ENCODE results near the gene CRACR2B. TPM values are rescaled to one million over a fixed set of nuclear protein-coding genes. Genes with fewer than 3 reads are reported as not detected.

CRACR2B gene
- total and polyA plus RNA-seq, 2 of the 8 experiments (the other 6 are each of a cell fraction or from before 2014, with no cell fraction given), result 18.2 to 26.4 TPM

DNA sequence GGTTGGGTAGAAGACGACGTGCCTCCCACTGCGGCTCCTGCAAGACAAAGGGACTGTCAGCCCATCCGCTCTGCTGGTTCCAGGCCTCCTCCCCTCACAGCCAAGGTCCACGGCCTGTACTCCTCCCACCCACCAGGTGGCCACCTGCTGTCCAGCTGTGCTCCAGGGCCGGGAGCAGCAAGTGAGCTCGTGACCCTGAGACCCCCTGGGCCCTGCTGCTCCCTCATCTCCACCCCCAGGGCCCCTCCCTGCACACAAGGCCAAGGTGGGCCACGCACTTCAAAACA lies 42.4 kb downstream of the CRACR2B start:
- Histone ChIP-seq H2BK20ac (ENCODE audit: low read length) (no peak overlapping the region), H3K79me1 (ENCODE audit: low read depth, low read length) (no peaks in the 10 kb centered on the region), H3K56ac (replicated peaks; ENCODE audit: insufficient read length, low read depth, low read length) (no peak overlapping the region), H3K36me3 (ENCODE audit: control insufficient read depth in 2 of 4, insufficient read depth in 4 of 4, low read length in 3 of 4) (peaks cover 0 to 4% (median 0%) of the 10 kb centered on the region in 4 experiments; a peak in 3 of 8 replicates), H3K4me3 (ENCODE audit: extremely low read depth in 1 of 4, insufficient read depth in 2 of 4, low read depth in 3 of 4, low read length in 4 of 4) (no peak overlapping the region), H4K20me1 (replicated peaks in 1 of 2; ENCODE audit: control insufficient read depth in 1 of 2, insufficient read depth in 2 of 2, low read length in 2 of 2) (peaks cover 13 to 35% of the 10 kb centered on the region in 2 experiments), H2AK5ac (ENCODE audit: low read depth, low read length) (no peak overlapping the region), H4K8ac (ENCODE audit: extremely low read depth, insufficient read depth, low read length) (no peak overlapping the region; the same call in 1 of the 2 replicates), H2BK15ac (ENCODE audit: low read length) (no peak overlapping the region), H3K14ac (ENCODE audit: insufficient read length) (no peak overlapping the region), H2BK5ac (ENCODE audit: low read depth, low read length) (no peak overlapping the region), H3K23me2 (ENCODE audit: low read depth, low read length) (no peaks in the 10 kb centered on the region), H3K9ac (replicated peaks in 1 of 4; ENCODE audit: extremely low read depth in 1 of 4, low read depth in 3 of 4, low read length in 3 of 4) (no peak overlapping the region; a peak in 1 of 7 replicates), H2AFZ (ENCODE audit: low read length) (no peak overlapping the region), H3K27me3 (replicated peaks in 1 of 4; ENCODE audit: control insufficient read depth in 3 of 4, extremely low read depth in 1 of 4, insufficient read depth in 3 of 4, low read length in 3 of 4) (no peaks in the 10 kb centered on the region), H2BK120ac (replicated peaks; ENCODE audit: low read depth, low read length) (no peak overlapping the region), H2BK12ac (ENCODE audit: low read depth, low read length) (no peak overlapping the region), H4K5ac (ENCODE audit: insufficient read length, low read depth, low read length) (no peak overlapping the region), H3K79me2 (ENCODE audit: control insufficient read depth in 1 of 2, insufficient read depth in 2 of 2, low read length in 2 of 2) (no peaks in the 10 kb centered on the region), H3K9me3 (ENCODE audit: insufficient read depth in 2 of 2, low read depth in 1 of 2, low read length in 1 of 2) (no peaks in the 10 kb centered on the region), H3K18ac (ENCODE audit: extremely low read depth, low read length) (peak overlapping the region; percentile 13; the same call in 1 of the 2 replicates), H3K27ac (ENCODE audit: low read depth, low read length) (no peak overlapping the region), H3K4me2 (ENCODE audit: insufficient read depth in 1 of 2, low read depth in 2 of 2, low read length in 2 of 2) (no peak overlapping the region; a peak in 1 of 4 replicates), H3K4ac (replicated peaks; ENCODE audit: insufficient read length, low read depth, low read length) (no peak overlapping the region), H4K91ac (replicated peaks; ENCODE audit: insufficient read length, low read length) (no peak overlapping the region), H3K4me1 (replicated peaks in 1 of 4; ENCODE audit: control insufficient read depth in 3 of 4, insufficient read depth in 4 of 4, low read length in 3 of 4) (peaks cover 0 to 11% (median 7%) of the 10 kb centered on the region in 4 experiments; a peak in 5 of 7 replicates), H3K23ac (ENCODE audit: insufficient read length) (no peak overlapping the region)
- no peak for DNase-seq (ENCODE audit: low read depth in 1 of 2, low spot score in 2 of 2)
- TF ChIP-seq, protein P1, sequence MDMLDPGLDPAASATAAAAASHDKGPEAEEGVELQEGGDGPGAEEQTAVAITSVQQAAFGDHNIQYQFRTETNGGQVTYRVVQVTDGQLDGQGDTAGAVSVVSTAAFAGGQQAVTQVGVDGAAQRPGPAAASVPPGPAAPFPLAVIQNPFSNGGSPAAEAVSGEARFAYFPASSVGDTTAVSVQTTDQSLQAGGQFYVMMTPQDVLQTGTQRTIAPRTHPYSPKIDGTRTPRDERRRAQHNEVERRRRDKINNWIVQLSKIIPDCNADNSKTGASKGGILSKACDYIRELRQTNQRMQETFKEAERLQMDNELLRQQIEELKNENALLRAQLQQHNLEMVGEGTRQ (IDR thresholded peaks at IDR 0.05; ENCODE audit: low read length), result no peak
- TF ChIP-seq, protein P2, sequence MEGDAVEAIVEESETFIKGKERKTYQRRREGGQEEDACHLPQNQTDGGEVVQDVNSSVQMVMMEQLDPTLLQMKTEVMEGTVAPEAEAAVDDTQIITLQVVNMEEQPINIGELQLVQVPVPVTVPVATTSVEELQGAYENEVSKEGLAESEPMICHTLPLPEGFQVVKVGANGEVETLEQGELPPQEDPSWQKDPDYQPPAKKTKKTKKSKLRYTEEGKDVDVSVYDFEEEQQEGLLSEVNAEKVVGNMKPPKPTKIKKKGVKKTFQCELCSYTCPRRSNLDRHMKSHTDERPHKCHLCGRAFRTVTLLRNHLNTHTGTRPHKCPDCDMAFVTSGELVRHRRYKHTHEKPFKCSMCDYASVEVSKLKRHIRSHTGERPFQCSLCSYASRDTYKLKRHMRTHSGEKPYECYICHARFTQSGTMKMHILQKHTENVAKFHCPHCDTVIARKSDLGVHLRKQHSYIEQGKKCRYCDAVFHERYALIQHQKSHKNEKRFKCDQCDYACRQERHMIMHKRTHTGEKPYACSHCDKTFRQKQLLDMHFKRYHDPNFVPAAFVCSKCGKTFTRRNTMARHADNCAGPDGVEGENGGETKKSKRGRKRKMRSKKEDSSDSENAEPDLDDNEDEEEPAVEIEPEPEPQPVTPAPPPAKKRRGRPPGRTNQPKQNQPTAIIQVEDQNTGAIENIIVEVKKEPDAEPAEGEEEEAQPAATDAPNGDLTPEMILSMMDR (IDR thresholded peaks at IDR 0.05; ENCODE audit: control extremely low read depth in 1 of 3, insufficient read depth in 1 of 3, low read depth in 1 of 3, low read length in 3 of 3), result peak in 2 of 3 experiments; percentile 31 to 38; a peak in 2 of 4 replicates
- peak in 1 of 2 experiments; percentile 24; a peak in 2 of 4 replicates for TF ChIP-seq RAD21 (IDR thresholded peaks at IDR 0.05 in 1 of 2, conservative IDR thresholded peaks at IDR 0.05 in 1 of 2; ENCODE audit: low read depth in 2 of 2, low read length in 2 of 2)
- TF ChIP-seq, protein P3, sequence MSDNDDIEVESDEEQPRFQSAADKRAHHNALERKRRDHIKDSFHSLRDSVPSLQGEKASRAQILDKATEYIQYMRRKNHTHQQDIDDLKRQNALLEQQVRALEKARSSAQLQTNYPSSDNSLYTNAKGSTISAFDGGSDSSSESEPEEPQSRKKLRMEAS (IDR thresholded peaks at IDR 0.05), result peak; percentile 53; the same call in 1 of the 2 replicates
- ChIA-PET CTCF (ENCODE audit: partially characterized antibody) (interaction anchor here (0.6 to 6.3 kb wide), 13 partner anchors 10 to 181 kb away, joined by 3 to 35 read pairs (median 4); no protein-coding TSS in a partner anchor), POLR2A (ENCODE audit: partially characterized antibody) (interaction anchor here (0.8 to 1.7 kb wide), 3 partner anchors 10 to 19 kb away, joined by 3 to 5 read pairs (median 4); no protein-coding TSS in a partner anchor)
- WGBS, 2 experiments (ENCODE audit: extremely low coverage in 1 of 2, insufficient coverage in 1 of 2, insufficient read length in 1 of 2, insufficient replicate concordance in 2 of 2, low coverage in 1 of 2, low lambda C conversion rate in 2 of 2, missing lambda C conversion rate in 1 of 2), result 76% methylated on average over 8 of the region's 8 CpGs; no CpG with 5 or more reads in 1 of the 2 experiments
- FAIRE-seq, result no peak

All from H1 (cell line).